Measurements from ENCODE around the gene RNF212.

RNF212 gene

DNA sequence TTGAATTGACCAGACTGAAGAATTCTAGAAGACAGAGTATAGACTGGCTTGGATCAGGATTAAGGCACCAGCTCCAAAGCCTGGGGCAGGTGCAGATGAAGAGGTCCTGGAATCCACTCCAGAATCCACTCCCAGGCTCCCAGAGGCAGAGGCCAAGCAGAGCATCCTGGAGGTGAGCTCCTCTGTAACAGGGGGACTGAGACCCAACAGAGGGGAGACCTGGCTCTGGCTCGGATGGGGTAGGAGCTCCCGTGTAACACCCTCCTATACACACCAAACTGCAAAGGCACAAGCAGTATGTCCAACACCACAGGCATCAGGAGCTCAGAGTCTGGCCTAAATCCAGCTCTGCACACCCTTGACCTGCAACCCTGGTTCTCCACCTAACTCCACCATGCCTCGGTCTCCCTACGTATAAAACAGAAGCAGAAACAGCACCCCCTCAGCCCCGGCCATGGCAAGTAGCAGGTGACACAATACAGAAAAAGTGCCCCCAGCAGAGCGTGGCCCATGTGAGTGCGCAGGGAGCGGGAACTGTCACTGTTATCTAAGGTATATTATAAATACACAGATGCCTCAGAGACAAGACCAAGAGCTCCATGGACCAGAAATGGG lies 14.9 kb downstream of the RNF212 start:
- no peak overlapping the region for H3K9ac ChIP-seq
- H3K36me3 ChIP-seq (ENCODE audit: control insufficient read depth, insufficient read depth, low read length), result no peaks in the 10 kb centered on the region
- H3K4me1 ChIP-seq, result no peaks in the 10 kb centered on the region
- no peak overlapping the region for H3K27ac ChIP-seq
- H3K9me3 ChIP-seq (ENCODE audit: control insufficient read depth, low read length), result no peaks in the 10 kb centered on the region
- no peaks in the 10 kb centered on the region for H3K27me3 ChIP-seq (ENCODE audit: control insufficient read depth, insufficient read depth, low read length)
- TF ChIP-seq, protein P1, sequence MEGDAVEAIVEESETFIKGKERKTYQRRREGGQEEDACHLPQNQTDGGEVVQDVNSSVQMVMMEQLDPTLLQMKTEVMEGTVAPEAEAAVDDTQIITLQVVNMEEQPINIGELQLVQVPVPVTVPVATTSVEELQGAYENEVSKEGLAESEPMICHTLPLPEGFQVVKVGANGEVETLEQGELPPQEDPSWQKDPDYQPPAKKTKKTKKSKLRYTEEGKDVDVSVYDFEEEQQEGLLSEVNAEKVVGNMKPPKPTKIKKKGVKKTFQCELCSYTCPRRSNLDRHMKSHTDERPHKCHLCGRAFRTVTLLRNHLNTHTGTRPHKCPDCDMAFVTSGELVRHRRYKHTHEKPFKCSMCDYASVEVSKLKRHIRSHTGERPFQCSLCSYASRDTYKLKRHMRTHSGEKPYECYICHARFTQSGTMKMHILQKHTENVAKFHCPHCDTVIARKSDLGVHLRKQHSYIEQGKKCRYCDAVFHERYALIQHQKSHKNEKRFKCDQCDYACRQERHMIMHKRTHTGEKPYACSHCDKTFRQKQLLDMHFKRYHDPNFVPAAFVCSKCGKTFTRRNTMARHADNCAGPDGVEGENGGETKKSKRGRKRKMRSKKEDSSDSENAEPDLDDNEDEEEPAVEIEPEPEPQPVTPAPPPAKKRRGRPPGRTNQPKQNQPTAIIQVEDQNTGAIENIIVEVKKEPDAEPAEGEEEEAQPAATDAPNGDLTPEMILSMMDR (IDR thresholded peaks at IDR 0.05), result no peak
- H3K4me2 ChIP-seq (ENCODE audit: low read length), result no peak overlapping the region
- no peaks in the 10 kb centered on the region for H3K79me2 ChIP-seq
- no peak overlapping the region for H3K4me3 ChIP-seq (ENCODE audit: low read depth, low read length)
- H2AFZ ChIP-seq, result no peak overlapping the region

DNA sequence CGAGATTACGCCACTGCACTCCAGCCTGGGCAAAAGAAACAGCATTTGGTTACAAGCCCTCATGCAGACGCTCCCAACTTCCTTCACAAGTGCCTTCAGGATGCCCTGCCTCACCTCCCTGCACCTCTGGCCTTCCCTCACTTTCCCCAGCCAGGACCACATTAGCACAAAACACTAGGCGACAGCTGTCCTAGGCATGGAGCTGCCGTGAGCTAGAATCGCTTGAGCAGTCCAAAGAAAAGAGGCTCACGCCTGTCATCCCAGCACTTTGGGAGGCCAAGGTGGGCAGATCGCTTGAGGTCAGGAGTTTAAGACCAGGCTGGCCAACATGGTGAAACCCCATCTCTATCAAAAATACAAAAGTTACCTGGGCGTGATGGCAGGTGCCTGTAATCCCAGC lies 15.8 kb downstream of the RNF212 start:
- Histone ChIP-seq H3K36me3 (ENCODE audit: control insufficient read depth, insufficient read depth, low read length) (no peaks in the 10 kb centered on the region), H3K9me3 (ENCODE audit: control insufficient read depth, low read length) (no peaks in the 10 kb centered on the region), H3K4me3 (ENCODE audit: low read depth, low read length) (no peak overlapping the region), H3K79me2 (no peaks in the 10 kb centered on the region), H2AFZ (no peak overlapping the region), H3K9ac (no peak overlapping the region), H3K4me1 (no peaks in the 10 kb centered on the region), H3K27ac (no peak overlapping the region), H3K27me3 (ENCODE audit: control insufficient read depth, insufficient read depth, low read length) (no peaks in the 10 kb centered on the region), H3K4me2 (ENCODE audit: low read length) (no peak overlapping the region)
- TF ChIP-seq, protein P1 (IDR thresholded peaks at IDR 0.05), result no peak

DNA sequence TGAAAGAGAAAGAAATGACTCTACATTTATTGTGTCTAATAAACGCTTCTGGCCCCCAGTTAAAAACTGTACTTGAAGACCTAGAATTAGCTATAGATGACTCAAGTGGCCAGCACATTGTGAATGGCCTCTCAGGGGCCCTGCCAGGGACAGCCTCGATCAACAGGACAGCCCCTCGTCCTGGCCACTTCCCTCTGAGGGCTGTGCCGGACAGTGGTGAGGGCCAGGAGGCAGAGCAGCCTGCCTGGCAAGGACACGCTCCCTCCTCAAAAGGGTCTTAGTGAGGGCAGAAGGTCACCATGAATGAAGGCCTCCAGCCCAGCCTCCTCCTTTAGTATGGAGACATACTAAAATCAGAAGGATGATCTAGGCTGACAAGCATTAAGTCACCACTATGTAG lies 16.5 kb downstream of the RNF212 start:
- Histone ChIP-seq H3K27me3 (ENCODE audit: control insufficient read depth, insufficient read depth, low read length) (no peaks in the 10 kb centered on the region), H3K9ac (no peak overlapping the region), H3K27ac (no peak overlapping the region), H3K36me3 (ENCODE audit: control insufficient read depth, insufficient read depth, low read length) (no peaks in the 10 kb centered on the region), H3K4me3 (ENCODE audit: low read depth, low read length) (no peak overlapping the region), H2AFZ (no peak overlapping the region), H3K4me1 (no peaks in the 10 kb centered on the region), H3K4me2 (ENCODE audit: low read length) (no peak overlapping the region), H3K9me3 (ENCODE audit: control insufficient read depth, low read length) (no peaks in the 10 kb centered on the region), H3K79me2 (no peaks in the 10 kb centered on the region)
- TF ChIP-seq, protein P1 (IDR thresholded peaks at IDR 0.05), result no peak

DNA sequence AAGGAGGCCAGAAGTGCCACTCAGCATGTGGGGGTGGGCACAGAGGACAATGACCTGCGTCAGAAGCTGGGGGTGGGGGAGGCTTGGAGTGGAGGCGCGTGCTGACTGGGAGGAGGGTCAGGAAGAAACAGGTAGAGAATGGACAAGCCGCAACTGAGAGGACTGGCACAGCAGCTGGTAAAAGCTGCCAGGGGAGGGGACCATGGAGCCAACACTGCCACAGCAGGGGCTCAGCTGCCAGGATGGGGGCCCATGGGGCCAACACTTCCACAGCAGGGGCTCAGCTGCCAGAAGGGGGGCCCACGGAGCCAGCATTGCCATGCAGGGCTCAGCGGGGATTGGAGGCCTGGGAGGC lies 19.1 kb downstream of the RNF212 start:
- H3K79me2 ChIP-seq, result no peaks in the 10 kb centered on the region
- H3K4me2 ChIP-seq (ENCODE audit: low read length), result no peak overlapping the region
- H3K9me3 ChIP-seq (ENCODE audit: control insufficient read depth, low read length), result no peaks in the 10 kb centered on the region
- H3K27me3 ChIP-seq (ENCODE audit: control insufficient read depth, insufficient read depth, low read length), result no peaks in the 10 kb centered on the region
- no peak overlapping the region for H3K9ac ChIP-seq
- H3K27ac ChIP-seq, result no peak overlapping the region
- H3K36me3 ChIP-seq (ENCODE audit: control insufficient read depth, insufficient read depth, low read length), result no peaks in the 10 kb centered on the region
- H3K4me1 ChIP-seq, result no peaks in the 10 kb centered on the region
- TF ChIP-seq, protein P1 (IDR thresholded peaks at IDR 0.05), result no peak
- no peak overlapping the region for H2AFZ ChIP-seq
- no peak overlapping the region for H3K4me3 ChIP-seq (ENCODE audit: low read depth, low read length)
